ENCODE results near the gene KRTAP5-6.

Gene KRTAP5-6

GRCh38 chr11:1654388-1655167 is 42.4 kb upstream of the KRTAP5-6 start:
- ChIA-PET POLR2A (interaction anchor here (0.5 kb wide), 1 partner anchor 25 kb away, joined by 8 read pairs; no protein-coding TSS in a partner anchor), CTCF (interaction anchor here (0.5 to 6.4 kb wide), 12 partner anchors 15 to 502 kb away, joined by 3 to 138 read pairs (median 16); partner anchors contain the start of gene SYT8)
- no peak overlapping the region for H3K27ac ChIP-seq (ENCODE audit: extremely low read depth, low read depth, low read length)
- TF ChIP-seq ZBTB49 (tag by site-specific recombination; IDR thresholded peaks at IDR 0.05; ENCODE audit: low read depth): no peak
- TF ChIP-seq ZNF146 (tag by site-specific recombination; IDR thresholded peaks at IDR 0.05): no peak
- no peak for TF ChIP-seq ZBTB7A (tag by site-specific recombination; IDR thresholded peaks at IDR 0.05; ENCODE audit: low read depth)
- no peak for TF ChIP-seq ZNF830 (tag by site-specific recombination; IDR thresholded peaks at IDR 0.05; ENCODE audit: low read depth)
- no peak for TF ChIP-seq KLF10 (tag by site-specific recombination; IDR thresholded peaks at IDR 0.05)
- no peak for TF ChIP-seq ZNF621 (tag by site-specific recombination; IDR thresholded peaks at IDR 0.05)
- TF ChIP-seq ZNF280D (tag by site-specific recombination; IDR thresholded peaks at IDR 0.05): no peak
- TF ChIP-seq ZNF292 (tag by site-specific recombination; IDR thresholded peaks at IDR 0.05; ENCODE audit: borderline replicate concordance, low read depth): no peak
- TF ChIP-seq SALL2 (tag by site-specific recombination; IDR thresholded peaks at IDR 0.05; ENCODE audit: borderline replicate concordance): no peak
- TF ChIP-seq OVOL3 (tag by site-specific recombination; IDR thresholded peaks at IDR 0.05): no peak
- TF ChIP-seq ZNF223 (tag by site-specific recombination; IDR thresholded peaks at IDR 0.05): no peak
- no peak for TF ChIP-seq ZBTB44 (tag by site-specific recombination; IDR thresholded peaks at IDR 0.05)
- no peak for TF ChIP-seq YY2 (tag by site-specific recombination; IDR thresholded peaks at IDR 0.05)
- TF ChIP-seq ZBTB17 (tag by site-specific recombination; IDR thresholded peaks at IDR 0.05): no peak
- no peaks in the 10 kb centered on the region for H3K36me3 ChIP-seq (ENCODE audit: control insufficient read depth in 2 of 2, insufficient read depth in 1 of 2, low read length in 2 of 2)
- no peaks in the 10 kb centered on the region for H3K4me1 ChIP-seq (ENCODE audit: control insufficient read depth, insufficient read depth, low read length)
- H3K9me3 ChIP-seq (ENCODE audit: control insufficient read depth, insufficient read depth, low read depth, low read length): no peaks in the 10 kb centered on the region
- H3K4me3 ChIP-seq (ENCODE audit: low read depth, low read length): no peak overlapping the region

- CTCF ChIA-PET: interaction anchor here (0.6 to 6.4 kb wide), 5 partner anchors 20 to 497 kb away, joined by 3 to 138 read pairs (median 6); partner anchors contain the start of gene SYT8
- Histone ChIP-seq H3K4me3 (ENCODE audit: low read depth, low read length) (no peak overlapping the region), H3K36me3 (ENCODE audit: control insufficient read depth in 2 of 2, insufficient read depth in 1 of 2, low read length in 2 of 2) (no peaks in the 10 kb centered on the region), H3K9me3 (ENCODE audit: control insufficient read depth, insufficient read depth, low read depth, low read length) (no peaks in the 10 kb centered on the region), H3K4me1 (ENCODE audit: control insufficient read depth, insufficient read depth, low read length) (no peaks in the 10 kb centered on the region), H3K27ac (ENCODE audit: extremely low read depth, low read depth, low read length) (no peak overlapping the region)
- TF ChIP-seq ZNF596 (tag by site-specific recombination; IDR thresholded peaks at IDR 0.05) (no peak), ZIC2 (tag by site-specific recombination; IDR thresholded peaks at IDR 0.05) (peak; percentile 46), EGR2 (tag by site-specific recombination; IDR thresholded peaks at IDR 0.05; ENCODE audit: low read depth) (no peak), IKZF3 (tag by site-specific recombination; IDR thresholded peaks at IDR 0.05) (no peak), ZNF324 (tag by site-specific recombination; IDR thresholded peaks at IDR 0.05) (no peak), ZNF23 (tag by site-specific recombination; IDR thresholded peaks at IDR 0.05; ENCODE audit: borderline replicate concordance) (no peak), ZNF114 (tag by site-specific recombination; IDR thresholded peaks at IDR 0.05) (no peak)
- POLR2A ChIA-PET: interaction anchor here (0.5 kb wide), 1 partner anchor 24 kb away, joined by 8 read pairs; no protein-coding TSS in a partner anchor
Measured at GRCh38 chr11:1655168-1656060, 41.6 kb upstream of the KRTAP5-6 start.
